ENCODE results near the gene CCM2L.

DNA sequence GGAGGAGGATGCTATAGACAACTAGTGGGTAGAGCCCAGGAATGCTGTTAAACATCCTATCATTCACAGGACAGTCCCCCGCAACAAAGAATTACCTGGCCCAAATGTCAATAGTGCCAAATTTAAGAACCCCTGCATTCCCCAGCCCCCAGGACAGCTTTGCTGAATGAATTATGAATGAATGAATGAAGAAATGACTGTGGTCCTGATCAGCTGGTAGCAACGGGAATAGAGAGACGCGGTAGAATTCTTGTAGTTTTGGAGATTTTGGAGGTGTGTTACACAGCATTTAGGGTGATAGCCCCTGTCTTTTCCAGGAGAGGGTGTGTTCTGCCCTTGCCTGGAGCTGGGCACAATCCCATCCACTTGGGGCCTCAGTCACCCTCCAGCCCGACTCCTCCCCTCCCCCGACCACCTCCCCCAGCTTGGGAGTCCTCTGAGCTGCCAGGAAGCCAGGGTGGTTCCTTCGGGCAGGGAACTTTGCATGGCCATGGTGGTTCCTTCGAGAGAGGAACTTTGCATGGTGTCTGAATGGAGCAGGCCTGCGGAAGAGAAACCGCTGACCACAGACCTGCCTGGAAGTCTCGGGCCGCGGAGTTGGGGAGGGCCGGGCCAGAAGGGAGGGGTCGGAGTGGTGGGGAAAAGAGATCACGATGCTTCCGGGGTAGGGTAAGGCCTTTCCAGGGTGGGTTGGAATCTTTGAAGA is 40.8 kb downstream of the CCM2L start:
- TF ChIP-seq, protein P1, sequence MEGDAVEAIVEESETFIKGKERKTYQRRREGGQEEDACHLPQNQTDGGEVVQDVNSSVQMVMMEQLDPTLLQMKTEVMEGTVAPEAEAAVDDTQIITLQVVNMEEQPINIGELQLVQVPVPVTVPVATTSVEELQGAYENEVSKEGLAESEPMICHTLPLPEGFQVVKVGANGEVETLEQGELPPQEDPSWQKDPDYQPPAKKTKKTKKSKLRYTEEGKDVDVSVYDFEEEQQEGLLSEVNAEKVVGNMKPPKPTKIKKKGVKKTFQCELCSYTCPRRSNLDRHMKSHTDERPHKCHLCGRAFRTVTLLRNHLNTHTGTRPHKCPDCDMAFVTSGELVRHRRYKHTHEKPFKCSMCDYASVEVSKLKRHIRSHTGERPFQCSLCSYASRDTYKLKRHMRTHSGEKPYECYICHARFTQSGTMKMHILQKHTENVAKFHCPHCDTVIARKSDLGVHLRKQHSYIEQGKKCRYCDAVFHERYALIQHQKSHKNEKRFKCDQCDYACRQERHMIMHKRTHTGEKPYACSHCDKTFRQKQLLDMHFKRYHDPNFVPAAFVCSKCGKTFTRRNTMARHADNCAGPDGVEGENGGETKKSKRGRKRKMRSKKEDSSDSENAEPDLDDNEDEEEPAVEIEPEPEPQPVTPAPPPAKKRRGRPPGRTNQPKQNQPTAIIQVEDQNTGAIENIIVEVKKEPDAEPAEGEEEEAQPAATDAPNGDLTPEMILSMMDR (IDR thresholded peaks at IDR 0.05): no peak
- TF ChIP-seq POLR2AphosphoS5 (IDR thresholded peaks at IDR 0.05; ENCODE audit: insufficient read depth in 1 of 2, low read depth in 1 of 2): no peak
- TF ChIP-seq POLR2A (IDR thresholded peaks at IDR 0.05): no peak
